Activated naive CD4-positive, alpha-beta T cell treated with anti-CD3 and anti-CD28 coated beads, Interleukin-2, amount 50 U/mL, for 24 hours (primary cell): ENCODE results near the gene CADPS2.

ENCODE experiments used
- H3K27ac Mint-ChIP-seq: one replicate; pipeline ENCODE4 v1.8.0; 2021; ENCODE audit warnings: mild to moderate bottlenecking, mixed read lengths
- H3K27me3 Mint-ChIP-seq: one replicate; pipeline ENCODE4 v1.8.0; 2021; ENCODE audit warnings: mixed read lengths
- H3K36me3 Mint-ChIP-seq: one replicate; pipeline ENCODE4 v1.8.0; 2021; ENCODE audit warnings: mixed read lengths
- H3K4me1 Mint-ChIP-seq: one replicate; pipeline ENCODE4 v1.8.0; 2021; ENCODE audit warnings: mixed read lengths
- H3K4me3 Mint-ChIP-seq: one replicate; pipeline ENCODE4 v1.8.0; 2021; ENCODE audit warnings: mild to moderate bottlenecking, mixed read lengths
- H3K9me3 Mint-ChIP-seq: one replicate; pipeline ENCODE4 v1.8.0; 2021; ENCODE audit warnings: mixed read lengths

Gene CADPS2

GRCh38 chr7:122438492-122438891 is 447.8 kb downstream of the CADPS2 start:
- Mint-ChIP-seq H3K36me3 (no peaks in the 10 kb centered on the region), H3K27ac (no peak overlapping the region)

GRCh38 chr7:122438006-122438405 is 448.3 kb downstream of the CADPS2 start:
- Mint-ChIP-seq H3K27ac (no peak overlapping the region), H3K9me3 (peaks cover 5% of the 10 kb centered on the region), H3K27me3 (no peaks in the 10 kb centered on the region), H3K36me3 (no peaks in the 10 kb centered on the region), H3K4me1 (no peaks in the 10 kb centered on the region), H3K4me3 (no peak overlapping the region)

More at GRCh38 chr7:122438492-122438891, 447.8 kb downstream of the CADPS2 start:
- Mint-ChIP-seq H3K9me3 (peaks cover 5% of the 10 kb centered on the region), H3K27me3 (no peaks in the 10 kb centered on the region), H3K4me3 (no peak overlapping the region), H3K4me1 (no peaks in the 10 kb centered on the region)

GRCh38 chr7:122433765-122434164 is 452.5 kb downstream of the CADPS2 start:
- Mint-ChIP-seq H3K4me1 (no peaks in the 10 kb centered on the region), H3K9me3 (peaks cover 5% of the 10 kb centered on the region), H3K27me3 (no peaks in the 10 kb centered on the region), H3K4me3 (no peak overlapping the region), H3K36me3 (no peaks in the 10 kb centered on the region), H3K27ac (no peak overlapping the region)

GRCh38 chr7:122430710-122431109 is 455.6 kb downstream of the CADPS2 start:
- no peaks in the 10 kb centered on the region for H3K9me3 Mint-ChIP-seq
- no peaks in the 10 kb centered on the region for H3K4me1 Mint-ChIP-seq
- H3K27me3 Mint-ChIP-seq: no peaks in the 10 kb centered on the region
- H3K4me3 Mint-ChIP-seq: no peak overlapping the region
- no peaks in the 10 kb centered on the region for H3K36me3 Mint-ChIP-seq
- H3K27ac Mint-ChIP-seq: no peak overlapping the region

GRCh38 chr7:122429926-122430325 is 456.3 kb downstream of the CADPS2 start:
- Mint-ChIP-seq H3K4me1 (no peaks in the 10 kb centered on the region), H3K36me3 (no peaks in the 10 kb centered on the region), H3K9me3 (no peaks in the 10 kb centered on the region), H3K4me3 (no peak overlapping the region), H3K27me3 (no peaks in the 10 kb centered on the region), H3K27ac (no peak overlapping the region)

- Mint-ChIP-seq H3K27ac (no peak overlapping the region), H3K36me3 (no peaks in the 10 kb centered on the region), H3K27me3 (no peaks in the 10 kb centered on the region), H3K4me3 (no peak overlapping the region), H3K4me1 (no peaks in the 10 kb centered on the region), H3K9me3 (no peaks in the 10 kb centered on the region)
Observed at GRCh38 chr7:122425731-122426130, 460.5 kb downstream of the CADPS2 start.

- Mint-ChIP-seq H3K27me3 (no peaks in the 10 kb centered on the region), H3K4me1 (no peaks in the 10 kb centered on the region), H3K36me3 (no peaks in the 10 kb centered on the region), H3K4me3 (no peak overlapping the region), H3K27ac (no peak overlapping the region), H3K9me3 (no peaks in the 10 kb centered on the region)
Observed at GRCh38 chr7:122423591-122423990, 462.7 kb downstream of the CADPS2 start.

- H3K36me3 Mint-ChIP-seq: no peaks in the 10 kb centered on the region
- no peak overlapping the region for H3K4me3 Mint-ChIP-seq
- no peak overlapping the region for H3K27ac Mint-ChIP-seq
- peaks cover 8% of the 10 kb centered on the region for H3K9me3 Mint-ChIP-seq
- no peaks in the 10 kb centered on the region for H3K27me3 Mint-ChIP-seq
- H3K4me1 Mint-ChIP-seq: no peaks in the 10 kb centered on the region
Observed at GRCh38 chr7:122416336-122416735, 469.9 kb downstream of the CADPS2 start.

GRCh38 chr7:122415510-122415909 is 470.8 kb downstream of the CADPS2 start:
- Mint-ChIP-seq H3K27ac (no peak overlapping the region), H3K4me3 (no peak overlapping the region), H3K9me3 (peaks cover 8% of the 10 kb centered on the region), H3K36me3 (no peaks in the 10 kb centered on the region), H3K4me1 (no peaks in the 10 kb centered on the region), H3K27me3 (no peaks in the 10 kb centered on the region)

- no peak overlapping the region for H3K4me3 Mint-ChIP-seq
- no peaks in the 10 kb centered on the region for H3K4me1 Mint-ChIP-seq
- no peaks in the 10 kb centered on the region for H3K27me3 Mint-ChIP-seq
- no peaks in the 10 kb centered on the region for H3K36me3 Mint-ChIP-seq
- H3K9me3 Mint-ChIP-seq: peaks cover 8% of the 10 kb centered on the region
- no peak overlapping the region for H3K27ac Mint-ChIP-seq
Observed at GRCh38 chr7:122413339-122413738, 472.9 kb downstream of the CADPS2 start.

- Mint-ChIP-seq H3K9me3 (peaks cover 8% of the 10 kb centered on the region), H3K4me1 (no peaks in the 10 kb centered on the region), H3K27me3 (no peaks in the 10 kb centered on the region), H3K27ac (no peak overlapping the region), H3K4me3 (no peak overlapping the region), H3K36me3 (no peaks in the 10 kb centered on the region)
Observed at GRCh38 chr7:122412883-122413282, 473.4 kb downstream of the CADPS2 start.

- no peaks in the 10 kb centered on the region for H3K27me3 Mint-ChIP-seq
- H3K9me3 Mint-ChIP-seq: peaks cover 5% of the 10 kb centered on the region
- no peak overlapping the region for H3K27ac Mint-ChIP-seq
Observed at GRCh38 chr7:122412441-122412840, 473.8 kb downstream of the CADPS2 start.

GRCh38 chr7:122407195-122407594 is 479.1 kb downstream of the CADPS2 start:
- Mint-ChIP-seq H3K27me3 (no peaks in the 10 kb centered on the region), H3K4me1 (no peaks in the 10 kb centered on the region), H3K27ac (no peak overlapping the region), H3K4me3 (no peak overlapping the region), H3K36me3 (no peaks in the 10 kb centered on the region), H3K9me3 (no peaks in the 10 kb centered on the region)

More at GRCh38 chr7:122412441-122412840, 473.8 kb downstream of the CADPS2 start:
- H3K36me3 Mint-ChIP-seq: no peaks in the 10 kb centered on the region
- no peak overlapping the region for H3K4me3 Mint-ChIP-seq
- no peaks in the 10 kb centered on the region for H3K4me1 Mint-ChIP-seq

- Mint-ChIP-seq H3K36me3 (no peaks in the 10 kb centered on the region), H3K4me3 (no peak overlapping the region), H3K9me3 (peaks cover 6% of the 10 kb centered on the region), H3K27ac (no peak overlapping the region), H3K4me1 (no peaks in the 10 kb centered on the region), H3K27me3 (no peaks in the 10 kb centered on the region)
Observed at GRCh38 chr7:122403113-122403512, 483.1 kb downstream of the CADPS2 start.

- no peak overlapping the region for H3K4me3 Mint-ChIP-seq
- peaks cover 6% of the 10 kb centered on the region for H3K9me3 Mint-ChIP-seq
- H3K4me1 Mint-ChIP-seq: no peaks in the 10 kb centered on the region
- H3K36me3 Mint-ChIP-seq: no peaks in the 10 kb centered on the region
- no peaks in the 10 kb centered on the region for H3K27me3 Mint-ChIP-seq
- no peak overlapping the region for H3K27ac Mint-ChIP-seq
Observed at GRCh38 chr7:122402235-122402634, 484.0 kb downstream of the CADPS2 start.

- Mint-ChIP-seq H3K4me1 (no peaks in the 10 kb centered on the region), H3K27me3 (no peaks in the 10 kb centered on the region), H3K36me3 (no peaks in the 10 kb centered on the region), H3K9me3 (peaks cover 6% of the 10 kb centered on the region), H3K27ac (no peak overlapping the region), H3K4me3 (no peak overlapping the region)
Observed at GRCh38 chr7:122397381-122397780, 488.9 kb downstream of the CADPS2 start.

- H3K4me3 Mint-ChIP-seq: no peak overlapping the region
- no peaks in the 10 kb centered on the region for H3K27me3 Mint-ChIP-seq
- no peaks in the 10 kb centered on the region for H3K36me3 Mint-ChIP-seq
- H3K27ac Mint-ChIP-seq: no peak overlapping the region
- no peaks in the 10 kb centered on the region for H3K9me3 Mint-ChIP-seq
- H3K4me1 Mint-ChIP-seq: no peaks in the 10 kb centered on the region
Observed at GRCh38 chr7:122394512-122394911, 491.7 kb downstream of the CADPS2 start.
